ENCODE data around the gene SLC22A15. TPM values are rescaled to one million over a fixed set of nuclear protein-coding genes. Genes with fewer than 3 reads are reported as not detected.

The SLC22A15 gene
- polyA plus RNA-seq, 1 donor (not counting 4 experiments of a cell fraction or from before 2014, with no cell fraction given), result 14.9 TPM

GRCh38 chr1:116003823-116004222 is 27.5 kb downstream of the SLC22A15 start:
- TF ChIP-seq CTCF (optimal IDR thresholded peaks at IDR 0.05 in 1 of 3, IDR thresholded peaks at IDR 0.05 in 1 of 3, conservative IDR thresholded peaks at IDR 0.05 in 1 of 3; ENCODE audit: extremely low read depth in 1 of 3, insufficient read depth in 2 of 3, low read length in 3 of 3) (no peak), EZH2 (IDR thresholded peaks at IDR 0.05; ENCODE audit: low read length) (no peak)
- Histone ChIP-seq H3K4me2 (ENCODE audit: control insufficient read depth, extremely low read depth, insufficient read depth, low read depth, low read length) (no peak overlapping the region), H4K20me1 (ENCODE audit: control insufficient read depth, extremely low read depth, insufficient read depth, low read length) (peaks cover 15% of the 10 kb centered on the region), H3K9me1 (ENCODE audit: control insufficient read depth, extremely low read depth, insufficient read depth, low read length) (peaks cover 4% of the 10 kb centered on the region), H3K36me3 (ENCODE audit: control insufficient read depth in 2 of 2, extremely low read depth in 1 of 2, insufficient read depth in 2 of 2, low read length in 2 of 2) (peaks cover 33 to 52% of the 10 kb centered on the region in 2 experiments), H2AFZ (ENCODE audit: control insufficient read depth, low read length) (no peak overlapping the region), H3K27ac (ENCODE audit: control insufficient read depth, insufficient read depth, low read length) (no peak overlapping the region), H3K79me2 (ENCODE audit: control insufficient read depth, insufficient read depth, low read length) (peaks cover 48% of the 10 kb centered on the region), H3K27me3 (ENCODE audit: control insufficient read depth, extremely low read depth, insufficient read depth, low read length) (no peaks in the 10 kb centered on the region), H3K9me3 (ENCODE audit: control insufficient read depth, low read depth, low read length) (no peaks in the 10 kb centered on the region), H3K4me1 (ENCODE audit: control insufficient read depth, extremely low read depth, insufficient read depth, low read length) (peaks cover 17% of the 10 kb centered on the region), H3K9ac (ENCODE audit: control insufficient read depth, extremely low read depth, insufficient read depth, low read length) (no peak overlapping the region), H3K4me3 (ENCODE audit: control insufficient read depth in 2 of 3, extremely low read depth in 1 of 3, insufficient read depth in 2 of 3, low read depth in 1 of 3, low read length in 3 of 3) (no peak overlapping the region)
- DNase-seq (ENCODE audit: low read depth, low spot score) (no peak), FAIRE-seq (no peak)
- dilution Hi-C loops (cut with MboI; ENCODE audit: extremely low pct_ligation_motif_present, low sequenced_read_pairs), result no loop called here

- H4K20me1 ChIP-seq (ENCODE audit: control insufficient read depth, extremely low read depth, insufficient read depth, low read length), result peaks cover 19% of the 10 kb centered on the region
- no peak overlapping the region for H3K27ac ChIP-seq (ENCODE audit: control insufficient read depth, insufficient read depth, low read length)
- H3K9me1 ChIP-seq (ENCODE audit: control insufficient read depth, extremely low read depth, insufficient read depth, low read length), result peaks cover 4% of the 10 kb centered on the region
- H3K4me1 ChIP-seq (ENCODE audit: control insufficient read depth, extremely low read depth, insufficient read depth, low read length), result peaks cover 12% of the 10 kb centered on the region
- H3K9ac ChIP-seq (ENCODE audit: control insufficient read depth, extremely low read depth, insufficient read depth, low read length), result no peak overlapping the region
- no peak overlapping the region for H3K4me3 ChIP-seq (ENCODE audit: control insufficient read depth in 2 of 3, extremely low read depth in 1 of 3, insufficient read depth in 2 of 3, low read depth in 1 of 3, low read length in 3 of 3)
- DNase-seq (ENCODE audit: low read depth, low spot score) (no peak), FAIRE-seq (no peak)
- no peak overlapping the region for H3K4me2 ChIP-seq (ENCODE audit: control insufficient read depth, extremely low read depth, insufficient read depth, low read depth, low read length)
- H3K9me3 ChIP-seq (ENCODE audit: control insufficient read depth, low read depth, low read length), result no peaks in the 10 kb centered on the region
- no peak overlapping the region for H2AFZ ChIP-seq (ENCODE audit: control insufficient read depth, low read length)
- H3K79me2 ChIP-seq (ENCODE audit: control insufficient read depth, insufficient read depth, low read length), result peaks cover 49% of the 10 kb centered on the region
- dilution Hi-C loops (cut with MboI; ENCODE audit: extremely low pct_ligation_motif_present, low sequenced_read_pairs), result no loop called here
- TF ChIP-seq EZH2 (IDR thresholded peaks at IDR 0.05; ENCODE audit: low read length), result no peak
- TF ChIP-seq CTCF (optimal IDR thresholded peaks at IDR 0.05 in 1 of 3, IDR thresholded peaks at IDR 0.05 in 1 of 3, conservative IDR thresholded peaks at IDR 0.05 in 1 of 3; ENCODE audit: extremely low read depth in 1 of 3, insufficient read depth in 2 of 3, low read length in 3 of 3), result no peak
- H3K36me3 ChIP-seq (ENCODE audit: control insufficient read depth in 2 of 2, extremely low read depth in 1 of 2, insufficient read depth in 2 of 2, low read length in 2 of 2), result peaks cover 35 to 59% of the 10 kb centered on the region in 2 experiments
- no peaks in the 10 kb centered on the region for H3K27me3 ChIP-seq (ENCODE audit: control insufficient read depth, extremely low read depth, insufficient read depth, low read length)
These were observed 30.2 kb downstream of the SLC22A15 start for GRCh38 chr1:116006486-116006964.

Measured in keratinocyte (primary cell).